Stomach (tissue), 9 donors: ENCODE data around the gene KMT2E. TPM values are rescaled to one million over a fixed set of nuclear protein-coding genes. Genes with fewer than 3 reads are reported as not detected.

Experiments
- DNase-seq, 2 donors: peaks; one replicate each; pipeline versions ENCODE4 v3.0.0 to v3.0.0-alpha.2; 2013 to 2019
- H3K27ac ChIP-seq, 5 donors: fragments of 200-600 bp in 4 of 5; sonication (generic) in 4 of 5; one replicate each; pipeline ENCODE4 v1.5.1; 2013 to 2019; ENCODE audit warnings: mild to moderate bottlenecking in 1 of 5, moderate library complexity in 1 of 5
- H3K27me3 ChIP-seq, 3 donors: fragments of 200-600 bp; sonication (generic); one replicate each; pipeline ENCODE4 v1.5.1; 2017 to 2019; ENCODE audit warnings: mixed run types in 1 of 3
- H3K36me3 ChIP-seq, 4 donors: fragments of 200-600 bp; sonication (generic); 1 replicate in 3 of 4; 2 replicates in 1 of 4; pipeline ENCODE4 v1.5.1; 2016 to 2019
- H3K4me1 ChIP-seq, 4 donors: fragments of 200-600 bp; sonication (generic); one replicate each; pipeline ENCODE4 v1.5.1; 2016 to 2019
- H3K4me3 ChIP-seq, 4 donors: fragments of 200-600 bp; sonication (generic) in 3 of 4; one replicate each; pipeline ENCODE4 v1.5.1; 2016 to 2019; ENCODE audit warnings: mild to moderate bottlenecking in 1 of 4
- H3K9me3 ChIP-seq, 4 donors: fragments of 200-600 bp; sonication (generic); one replicate each; pipeline ENCODE4 v1.5.1; 2016 to 2019
- EP300 ChIP-seq: sonication (generic); formaldehyde crosslinking; IDR thresholded peaks from one replicate; pipeline ENCODE4 v1.6.1; 2017; ENCODE audit warnings: antibody characterized with exemption
- POLR2A ChIP-seq, 4 donors: fragments of 450-650 bp; IDR thresholded peaks; one replicate each; pipeline ENCODE4 v1.6.1; 2016; ENCODE audit warnings: antibody characterized with exemption in 4 of 4, control low read depth in 2 of 4, mild to moderate bottlenecking in 1 of 4, moderate library complexity in 1 of 4
- POLR2AphosphoS5 ChIP-seq, 3 donors: sonication (generic); formaldehyde crosslinking; IDR thresholded peaks; one replicate each; pipeline ENCODE4 v1.6.1; 2016; ENCODE audit warnings: antibody characterized with exemption in 3 of 3
- WGBS, 5 donors: extraction: QIAGEN DNeasy Blood & Tissue Kit in 3 of 5; methylation state at CpG; one replicate each; pipeline versions ENCODE4 v1.1.5 to v1.1.7; 2013 to 2018; 5-methylcytosine and 5-hydroxymethylcytosine counted together
- intact Hi-C: fragments of 100-400 bp; cut with DNase I; formaldehyde crosslinking; loops from one replicate; pipeline ENCODE4 v1.15.1; 2023; ENCODE audit warnings: low total_unique reads
- polyA plus RNA-seq, 3 donors: library from polyadenylated mRNA; stranded (reverse); fragments of 200-250 nt; gene quantifications; one replicate each; pipeline ENCODE4 v1.2.3, GENCODE V29; 2013
- total RNA-seq, 5 donors: library from RNA; depleted of rRNA; stranded (reverse); fragments of >200 nt; gene quantifications; one replicate each; pipeline versions ENCODE4 v1.1.0 to v1.2.3, GENCODE V29; 2014 to 2016
- TF ChIP-seq, protein P1 (sequence below), 7 experiments: fragments of 450-650 bp in 4 of 7; fragments of 200-600 bp in 3 of 7; sonication (generic) in 3 of 7; IDR thresholded peaks; one replicate each; pipeline ENCODE4 v1.5.1; 2016 to 2019; ENCODE audit warnings: antibody characterized with exemption in 7 of 7, control low read depth in 2 of 7, mild to moderate bottlenecking in 1 of 7
- donor health status: healthy with polysubstance abuse.
- donor health status: Bipolar disorder and iron deficiency.
- donor health status: healthy.

The KMT2E gene
- total and polyA plus RNA-seq, 8 donors, result 9.4 to 330 (median 67.7) TPM

DNA sequence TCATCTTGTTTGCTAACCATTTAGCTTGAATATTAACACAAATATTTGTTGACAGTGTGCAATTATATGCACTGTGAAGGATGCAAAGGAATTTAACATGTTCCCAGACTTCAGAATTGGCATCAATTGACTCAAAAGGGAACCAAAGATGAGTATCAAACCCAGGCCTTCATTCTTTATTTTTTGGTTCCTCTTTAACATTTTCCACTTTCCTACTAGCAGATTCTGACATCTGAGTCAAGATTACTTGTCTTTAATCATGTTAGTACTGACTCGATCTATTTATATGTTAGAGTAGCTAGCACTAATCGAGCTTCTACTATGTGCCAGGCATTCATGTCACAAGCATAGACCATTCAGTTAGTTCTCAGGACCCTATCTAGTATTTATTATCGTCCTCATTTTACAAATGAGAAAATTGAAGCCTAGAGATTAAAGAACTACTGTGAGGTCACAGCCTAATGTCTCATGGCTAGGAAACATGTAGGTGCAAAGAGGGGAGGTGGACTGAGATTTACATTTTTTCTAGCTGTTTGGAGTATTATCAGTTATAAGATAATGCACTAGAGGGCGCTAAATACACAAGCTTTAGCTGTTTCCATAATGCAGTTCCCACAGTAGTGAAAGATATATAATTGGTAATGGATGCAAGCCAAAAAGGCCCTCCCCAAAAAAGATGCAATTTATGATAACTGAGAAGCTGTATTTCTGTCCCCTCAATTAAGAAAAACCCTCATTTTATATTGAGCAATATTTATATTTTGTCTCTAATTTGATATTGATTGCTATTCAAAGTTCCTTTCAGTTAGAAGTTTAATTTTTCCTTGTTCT is 32.9 kb upstream of the KMT2E start:
- intact Hi-C loops, result no loop called here
- peaks cover 69 to 74% (median 73%) of the 10 kb centered on the region in 4 donors for H3K4me1 ChIP-seq
- H3K36me3 ChIP-seq, result no peaks in the 10 kb centered on the region
- no peak overlapping the region for H3K4me3 ChIP-seq
- H3K27me3 ChIP-seq, result no peaks in the 10 kb centered on the region
- H3K9me3 ChIP-seq, result no peaks in the 10 kb centered on the region
- TF ChIP-seq, protein P1, sequence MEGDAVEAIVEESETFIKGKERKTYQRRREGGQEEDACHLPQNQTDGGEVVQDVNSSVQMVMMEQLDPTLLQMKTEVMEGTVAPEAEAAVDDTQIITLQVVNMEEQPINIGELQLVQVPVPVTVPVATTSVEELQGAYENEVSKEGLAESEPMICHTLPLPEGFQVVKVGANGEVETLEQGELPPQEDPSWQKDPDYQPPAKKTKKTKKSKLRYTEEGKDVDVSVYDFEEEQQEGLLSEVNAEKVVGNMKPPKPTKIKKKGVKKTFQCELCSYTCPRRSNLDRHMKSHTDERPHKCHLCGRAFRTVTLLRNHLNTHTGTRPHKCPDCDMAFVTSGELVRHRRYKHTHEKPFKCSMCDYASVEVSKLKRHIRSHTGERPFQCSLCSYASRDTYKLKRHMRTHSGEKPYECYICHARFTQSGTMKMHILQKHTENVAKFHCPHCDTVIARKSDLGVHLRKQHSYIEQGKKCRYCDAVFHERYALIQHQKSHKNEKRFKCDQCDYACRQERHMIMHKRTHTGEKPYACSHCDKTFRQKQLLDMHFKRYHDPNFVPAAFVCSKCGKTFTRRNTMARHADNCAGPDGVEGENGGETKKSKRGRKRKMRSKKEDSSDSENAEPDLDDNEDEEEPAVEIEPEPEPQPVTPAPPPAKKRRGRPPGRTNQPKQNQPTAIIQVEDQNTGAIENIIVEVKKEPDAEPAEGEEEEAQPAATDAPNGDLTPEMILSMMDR (IDR thresholded peaks at IDR 0.05), result peak in 5 of 7 experiments; percentile 17 to 74 (median 58)
- TF ChIP-seq EP300, result no peak
- peak in 1 of 3 donors; percentile 14 for TF ChIP-seq POLR2AphosphoS5 (IDR thresholded peaks at IDR 0.05)
- no peak for TF ChIP-seq POLR2A (IDR thresholded peaks at IDR 0.05)
- H3K27ac ChIP-seq, result peak overlapping the region in 4 of 5 donors; percentile 5 to 99 (median 88)
- peak in 1 of 2 donors; percentile 79 for DNase-seq
- WGBS, 5 donors, result 26 to 43% (median 27%) methylated on average over 4 of the region's 4 CpGs

DNA sequence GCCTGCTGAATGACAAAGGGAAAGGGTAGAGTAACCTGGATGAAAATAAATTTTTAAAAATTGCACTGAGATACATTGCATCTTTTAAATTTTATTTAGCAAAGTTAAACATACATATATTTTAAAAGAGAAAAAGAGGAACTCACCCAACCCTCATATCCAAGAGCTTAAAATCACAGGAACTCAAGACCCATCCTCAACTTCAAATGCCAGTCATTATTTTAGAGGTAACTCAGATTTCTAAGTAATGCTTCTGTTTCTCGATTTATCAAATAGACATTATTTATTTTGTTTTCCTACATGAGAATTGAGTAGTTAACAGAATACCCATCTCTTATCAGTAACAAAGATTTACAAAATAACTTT is 32.4 kb upstream of the KMT2E start:
- no peak overlapping the region for H3K4me3 ChIP-seq
- H3K27me3 ChIP-seq, result no peaks in the 10 kb centered on the region
- intact Hi-C loops, result no loop called here
- no peak for DNase-seq
- WGBS, 5 donors, result 28 to 66% (median 41%) methylated on average over 1 of the region's 1 CpG
- H3K36me3 ChIP-seq, result peaks cover 0 to 5% (median 2%) of the 10 kb centered on the region in 4 donors
- TF ChIP-seq, protein P1 (IDR thresholded peaks at IDR 0.05), result no peak
- TF ChIP-seq POLR2A (IDR thresholded peaks at IDR 0.05) (no peak), EP300 (no peak), POLR2AphosphoS5 (IDR thresholded peaks at IDR 0.05) (no peak)
- H3K27ac ChIP-seq, result peak overlapping the region in 4 of 5 donors; percentile 5 to 99 (median 88)
- H3K4me1 ChIP-seq, result peaks cover 67 to 73% (median 69%) of the 10 kb centered on the region in 4 donors
- H3K9me3 ChIP-seq, result no peaks in the 10 kb centered on the region

DNA sequence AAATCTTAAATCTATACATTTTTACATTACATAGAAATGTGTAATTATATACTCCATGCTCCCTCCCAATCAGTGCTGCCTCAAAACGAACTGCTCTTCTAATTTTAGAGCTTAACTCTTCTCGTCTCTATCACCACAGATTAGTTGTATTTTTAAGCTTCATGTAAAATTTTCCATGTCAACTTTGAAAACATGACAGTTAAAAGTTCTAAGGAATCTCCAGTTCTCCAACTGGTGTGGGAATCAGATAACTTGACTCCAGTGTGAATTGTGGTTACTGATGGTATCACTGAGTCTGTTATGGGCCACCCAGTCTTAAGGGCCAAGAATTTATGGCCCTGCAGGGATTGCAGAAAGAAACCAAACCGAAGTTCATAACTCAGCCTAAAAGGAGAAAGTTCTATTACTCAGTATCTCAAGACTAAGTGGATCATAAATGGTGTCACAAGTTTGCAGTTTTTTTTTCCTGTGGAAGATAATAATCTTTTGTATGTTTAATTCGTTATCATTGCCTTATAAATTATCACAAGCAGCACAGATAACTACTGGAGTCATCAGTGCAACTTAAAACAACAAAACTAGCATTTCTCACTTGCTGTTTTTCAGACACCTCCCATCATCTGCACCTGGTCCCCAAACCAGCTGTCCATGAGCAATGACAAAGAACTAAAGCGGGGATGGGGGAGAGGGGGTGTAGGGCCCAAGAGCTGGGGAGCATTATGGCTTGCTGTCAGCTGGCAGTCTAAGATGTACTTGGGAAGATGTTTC is 31.5 kb upstream of the KMT2E start:
- no peaks in the 10 kb centered on the region for H3K9me3 ChIP-seq
- intact Hi-C loops, result no loop called here
- no peak for TF ChIP-seq POLR2AphosphoS5 (IDR thresholded peaks at IDR 0.05)
- TF ChIP-seq POLR2A (IDR thresholded peaks at IDR 0.05), result no peak
- TF ChIP-seq EP300, result no peak
- TF ChIP-seq, protein P1 (IDR thresholded peaks at IDR 0.05), result no peak
- WGBS, 5 donors, result 31 to 45% (median 35%) methylated on average over 5 of the region's 5 CpGs
- DNase-seq, result no peak
- H3K27me3 ChIP-seq, result no peaks in the 10 kb centered on the region
- peak overlapping the region; percentile 93 to 99 (median 97) for H3K27ac ChIP-seq
- peaks cover 58 to 74% (median 63%) of the 10 kb centered on the region in 4 donors for H3K4me1 ChIP-seq
- peaks cover 0 to 5% (median 2%) of the 10 kb centered on the region in 4 donors for H3K36me3 ChIP-seq
- H3K4me3 ChIP-seq, result peak overlapping the region in 3 of 4 donors; percentile 45 to 62 (median 52)

DNA sequence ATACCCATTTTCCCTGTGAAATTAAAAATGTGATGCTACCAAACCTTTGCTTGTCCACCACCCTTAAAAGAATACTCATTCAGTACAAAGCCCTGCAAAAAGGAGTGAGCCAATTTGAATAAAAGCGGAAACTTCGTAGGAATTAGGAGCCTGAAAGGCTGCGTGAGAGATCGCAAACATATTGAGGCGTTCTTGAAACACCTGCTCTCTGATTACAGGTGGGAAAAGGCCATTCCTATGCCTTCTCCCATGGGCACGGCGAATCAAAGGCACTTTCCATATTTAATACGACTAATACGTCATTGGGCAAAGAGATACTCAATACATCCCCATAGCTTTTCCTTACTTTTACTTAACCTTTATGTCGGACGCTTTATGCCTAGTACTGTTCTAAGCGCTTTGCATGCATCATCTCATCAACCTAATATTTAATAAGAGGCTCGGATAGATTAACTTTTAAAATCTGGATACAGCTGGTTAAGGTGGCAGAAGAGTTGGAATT is 30.9 kb upstream of the KMT2E start:
- 14 to 20% (median 19%) methylated on average over 13 of the region's 13 CpGs for WGBS, 5 donors
- peak in 1 of 2 donors; percentile 61 for DNase-seq
- intact Hi-C loops, result no loop called here

More for the DNA sequence above, 30.9 kb upstream of the KMT2E start:
- Histone ChIP-seq H3K9me3 (no peaks in the 10 kb centered on the region), H3K36me3 (peaks cover 0 to 5% (median 2%) of the 10 kb centered on the region in 4 donors), H3K4me1 (peaks cover 52 to 70% (median 60%) of the 10 kb centered on the region in 4 donors), H3K27ac (peak overlapping the region; percentile 93 to 99 (median 97)), H3K27me3 (no peaks in the 10 kb centered on the region), H3K4me3 (peak overlapping the region; percentile 45 to 62 (median 54))
- TF ChIP-seq POLR2AphosphoS5 (IDR thresholded peaks at IDR 0.05) (no peak), POLR2A (IDR thresholded peaks at IDR 0.05) (no peak), EP300 (no peak)
- TF ChIP-seq, protein P1 (IDR thresholded peaks at IDR 0.05), result no peak
